Uterus (tissue), 2 donors: ENCODE measurements around the gene SLCO2B1.

Source experiments
- CTCF ChIP-seq, 4 experiments: fragments of 200-600 bp in 2 of 4; fragments of 450-650 bp in 2 of 4; sonication (generic) in 2 of 4; IDR thresholded peaks; one replicate each; pipeline ENCODE4 v1.5.1; 2016 to 2019; ENCODE audit warnings: antibody characterized with exemption in 4 of 4, mild to moderate bottlenecking in 2 of 4, moderate library complexity in 1 of 4
- POLR2A ChIP-seq, 2 donors: fragments of 450-650 bp; IDR thresholded peaks; one replicate each; pipeline ENCODE4 v1.6.1; 2016; ENCODE audit warnings: antibody characterized with exemption in 2 of 2, mild to moderate bottlenecking in 1 of 2, moderate library complexity in 1 of 2

- TF ChIP-seq CTCF (IDR thresholded peaks at IDR 0.05) (no peak), POLR2A (IDR thresholded peaks at IDR 0.05) (no peak)
Measured at GRCh38 chr11:75132080-75132479, 18.8 kb upstream of the SLCO2B1 start.
